ENCODE data around the gene TECR. TPM values are rescaled to one million over a fixed set of nuclear protein-coding genes. Genes with fewer than 3 reads are reported as not detected.

TECR gene
- total RNA-seq, 1 experiment from 2014 or later = 164 TPM

GRCh38 chr19:14496029-14496833, 33.2 kb upstream of the TECR start, which contains the start of gene GIPC1:
Gene GIPC1, minus strand, starts transcription at chr19:14496127. Its CDS starts 13,151 bp downstream, at chr19:14482976.
- peaks cover 14 to 25% (median 20%) of the 10 kb centered on the region in 3 experiments for H3K36me3 Mint-ChIP-seq (ENCODE audit: insufficient read depth in 1 of 3, low read depth in 3 of 3)
- H3K27ac ChIP-seq (ENCODE audit: insufficient read length, low read depth, low read length) = no peak within 1 kb of the TSS
- peaks cover 3% of the 10 kb centered on the region for H3K79me1 ChIP-seq (ENCODE audit: insufficient read depth, low read depth, low read length, poor library complexity, severe bottlenecking)
- peak within 1 kb of the TSS; percentile 72 for H3K14ac ChIP-seq (ENCODE audit: insufficient read depth, low read length)
- H2BK5ac ChIP-seq (ENCODE audit: insufficient read length, low read length) = no peak within 1 kb of the TSS
- H3K18ac ChIP-seq (ENCODE audit: insufficient read length, low read depth, low read length) = no peak within 1 kb of the TSS
- peaks cover 4% of the 10 kb centered on the region; the same call in 1 of the 2 replicates for H3K4me1 ChIP-seq (ENCODE audit: insufficient read depth, low read length)
- peak within 1 kb of the TSS; percentile 87 to 94 for H3K4me3 Mint-ChIP-seq
- no peak for TF ChIP-seq CTCF (conservative IDR thresholded peaks at IDR 0.05)
- H3K4me1 Mint-ChIP-seq = peaks cover 22% of the 10 kb centered on the region in 2 experiments
- no peak within 1 kb of the TSS for H2BK15ac ChIP-seq (ENCODE audit: low read depth, low read length)
- no peak within 1 kb of the TSS for H2BK20ac ChIP-seq (ENCODE audit: low read depth, low read length, poor library complexity, severe bottlenecking)
- H2BK120ac ChIP-seq (ENCODE audit: low read depth, low read length, poor library complexity, severe bottlenecking) = no peak within 1 kb of the TSS
- no peak within 1 kb of the TSS for H4K5ac ChIP-seq (ENCODE audit: insufficient read length, low read depth, low read length)
- DNase-seq = peak; percentile 99
- H4K91ac ChIP-seq (ENCODE audit: insufficient read length, low read depth, low read length) = no peak within 1 kb of the TSS
- no peaks in the 10 kb centered on the region; the same call in none of the 2 replicates for H3K27me3 Mint-ChIP-seq (ENCODE audit: low read depth)
- WGBS (ENCODE audit: extremely low coverage, insufficient read length, low lambda C conversion rate) = no CpG with 5 or more reads among the region's 71 CpGs
- H3K4me2 ChIP-seq (ENCODE audit: insufficient read depth, insufficient read length, low read length) = peak within 1 kb of the TSS; percentile 86
- no peak within 1 kb of the TSS for H3K23ac ChIP-seq (ENCODE audit: insufficient read length, low read depth, low read length)
- peak within 1 kb of the TSS; percentile 64 for H3K9ac ChIP-seq (ENCODE audit: extremely low read depth, insufficient read length, low read length)
- no peaks in the 10 kb centered on the region for H4K20me1 ChIP-seq (ENCODE audit: control insufficient read depth, insufficient read depth, insufficient read length)
- no peak within 1 kb of the TSS for H2BK12ac ChIP-seq (ENCODE audit: insufficient read length, low read depth, low read length)
- no peaks in the 10 kb centered on the region for H3K27me3 ChIP-seq (ENCODE audit: insufficient read depth, low read length)
- H3K79me2 ChIP-seq (ENCODE audit: insufficient read depth, low read length) = peaks cover 2% of the 10 kb centered on the region; the same call in 1 of the 2 replicates
- no peak within 1 kb of the TSS for H3K56ac ChIP-seq (ENCODE audit: insufficient read length, low read depth, low read length)
- H3K27ac Mint-ChIP-seq = peak within 1 kb of the TSS; percentile 65 to 86 (median 70)
- H4K8ac ChIP-seq (replicated peaks; ENCODE audit: insufficient read length, low read depth, low read length) = no peak within 1 kb of the TSS
- H2AK5ac ChIP-seq (ENCODE audit: insufficient read length, low read length) = no peak within 1 kb of the TSS
- no peak within 1 kb of the TSS for H2AFZ ChIP-seq (ENCODE audit: low read length)
- no peak within 1 kb of the TSS for H3K4ac ChIP-seq (ENCODE audit: low read depth, low read length)
- H3K9me3 ChIP-seq (ENCODE audit: control insufficient read depth, low read depth, low read length) = no peaks in the 10 kb centered on the region
- H3K9me3 Mint-ChIP-seq = no peaks in the 10 kb centered on the region
- peaks cover 4% of the 10 kb centered on the region for H3K23me2 ChIP-seq (ENCODE audit: insufficient read length, low read depth, low read length, poor library complexity, severe bottlenecking)
- H3T11ph ChIP-seq (ENCODE audit: low read length) = no peak within 1 kb of the TSS

Data from H9 (cell line).